Skin of body (tissue), 2 donors: Measurements from ENCODE around the gene APOC4. TPM values are rescaled to one million over a fixed set of nuclear protein-coding genes. Genes with fewer than 3 reads are reported as not detected.
"Not testable (repeated sequence)": the region's sequence is repeated elsewhere in the genome, so short reads cannot be mapped to it uniquely, and the experiment has no call there.

Source experiments
- DNase-seq: peaks from one replicate; lab custom pipeline; 2025; lab: John Stamatoyannopoulos, UW
- total RNA-seq: library from RNA; depleted of rRNA; stranded (reverse); fragments of >200 nt; gene quantifications from one replicate; pipeline ENCODE4 v1.2.3, GENCODE V29; 2014

Gene APOC4
- total RNA-seq, 1 donor from 2014 or later, result not detected

DNA sequence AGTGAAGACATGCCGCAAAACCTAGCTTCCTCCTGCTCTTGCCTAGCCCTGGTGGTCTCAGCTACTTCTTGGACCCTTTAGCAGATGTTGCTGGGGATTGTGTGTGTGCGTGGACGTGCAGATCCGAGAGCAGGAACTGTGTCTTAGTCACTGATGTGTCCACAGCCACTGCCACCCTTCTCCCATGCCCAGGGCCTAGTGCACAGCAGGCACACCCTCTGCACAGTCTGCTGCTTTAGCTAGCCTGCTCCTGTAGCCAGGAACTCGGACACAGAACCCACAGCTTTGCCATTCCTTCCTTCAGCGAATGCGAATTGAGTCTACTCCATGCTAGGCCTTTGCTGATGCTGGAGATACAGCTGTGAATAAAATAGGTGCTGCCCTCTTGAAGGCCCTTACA is 15.5 kb downstream of the APOC4 start:
- DNase-seq, result no peak

GRCh38 chr19:44958090-44958489 is 16.1 kb downstream of the APOC4 start:
- DNase-seq, result no peak

GRCh38 chr19:44959691-44960090 is 17.7 kb downstream of the APOC4 start:
- no peak for DNase-seq

DNA sequence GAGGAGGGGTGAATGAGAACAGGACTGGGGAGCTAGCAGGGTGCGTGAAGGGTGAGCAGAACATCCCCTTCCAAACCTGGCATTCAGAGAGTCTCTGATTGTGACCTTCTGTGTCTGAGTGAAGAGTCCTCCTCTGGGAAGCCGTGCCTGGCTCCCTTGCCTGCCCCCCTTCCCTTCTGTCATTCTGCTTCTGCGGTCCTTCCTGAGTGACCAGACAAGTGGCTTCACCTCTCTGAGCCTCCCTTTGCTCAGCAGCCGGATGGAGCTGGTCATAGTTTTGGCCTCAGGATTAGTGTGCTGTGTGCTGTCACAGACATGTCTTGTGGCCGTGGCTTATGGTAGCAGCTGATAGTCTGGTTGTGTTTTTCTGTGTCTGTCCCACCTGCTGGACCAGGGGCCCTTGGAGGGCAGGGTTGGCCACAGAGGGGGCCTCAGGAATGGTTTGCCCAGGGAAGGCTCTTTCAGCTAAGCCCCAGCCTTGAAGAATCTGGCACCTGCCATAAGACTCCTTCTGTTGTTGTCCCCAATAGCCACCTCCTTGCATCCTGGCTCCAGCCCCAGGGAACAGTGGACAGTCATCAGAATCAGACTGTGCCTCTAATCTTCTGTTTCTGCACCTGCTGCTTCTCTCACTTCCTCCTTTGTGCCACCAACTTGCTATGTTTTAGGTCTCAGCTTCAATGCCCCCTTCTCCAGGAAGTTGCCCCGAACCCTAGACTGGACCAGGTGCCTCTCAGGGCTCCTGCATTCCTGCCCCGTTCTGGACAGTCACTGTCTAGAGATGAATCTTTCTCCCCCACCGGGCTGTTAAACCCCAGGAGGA is 19.1 kb downstream of the APOC4 start:
- DNase-seq, result no peak

DNA sequence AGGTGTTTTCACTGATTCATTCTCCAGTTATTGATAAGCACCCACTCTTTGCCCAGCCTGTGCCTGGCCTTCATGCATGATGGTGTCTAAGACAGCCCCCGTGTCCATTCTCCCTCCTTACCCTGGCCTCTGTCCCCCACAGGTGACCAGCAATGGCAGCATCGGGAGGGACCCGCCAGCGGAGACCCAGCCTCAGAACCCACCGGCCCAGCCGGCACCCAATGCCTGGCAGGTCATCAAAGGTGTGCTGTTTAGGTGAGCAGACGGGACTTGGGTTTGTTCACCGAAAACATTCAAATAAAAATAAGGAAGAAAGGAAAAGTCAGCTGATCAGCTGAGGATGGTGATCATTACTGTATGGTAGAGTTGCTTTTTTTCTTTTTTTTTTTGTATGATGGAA is 19.8 kb downstream of the APOC4 start:
- no peak for DNase-seq

DNA sequence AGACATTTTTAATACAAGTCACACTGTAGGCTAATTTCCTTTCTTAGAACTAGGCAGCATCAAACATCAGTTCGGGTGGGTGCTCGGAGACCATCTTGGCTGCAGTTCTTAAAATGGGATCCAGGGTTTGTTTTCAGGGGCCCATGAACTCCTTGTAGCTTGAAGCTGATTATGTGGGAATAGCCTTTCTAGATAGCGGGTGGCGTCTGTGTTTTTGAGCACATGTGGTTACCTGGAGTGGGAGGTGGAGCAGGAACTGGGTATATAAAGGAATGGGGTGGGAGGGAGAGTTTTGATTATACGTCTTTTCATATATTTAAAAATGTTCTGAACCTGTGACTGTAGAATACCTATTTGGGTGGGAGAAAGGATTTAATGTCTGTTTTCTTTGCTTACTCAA is 26.1 kb downstream of the APOC4 start:
- no peak for DNase-seq

- no peak for DNase-seq
Measured at GRCh38 chr19:44968670-44969069, 26.6 kb downstream of the APOC4 start.

DNA sequence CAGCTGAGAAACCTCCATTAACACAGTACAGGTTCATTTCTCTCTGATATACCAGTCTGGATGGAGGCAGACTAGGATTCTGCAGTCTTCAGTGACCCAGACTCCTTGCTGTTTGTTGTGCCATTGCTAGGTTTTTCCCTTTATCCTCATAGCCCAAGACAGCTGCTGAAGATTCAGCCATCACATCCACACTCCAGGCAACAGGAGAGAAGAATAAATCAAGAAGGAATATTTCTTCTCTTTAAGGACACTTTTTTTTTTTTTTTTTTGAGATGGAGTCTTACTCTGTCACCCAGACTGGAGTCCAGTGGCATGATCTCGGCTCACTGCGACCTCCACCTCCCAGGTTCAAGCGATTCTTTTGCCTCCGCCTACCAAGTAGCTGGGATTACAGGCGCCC is 27.4 kb downstream of the APOC4 start:
- DNase-seq, result no peak

GRCh38 chr19:44971451-44971850 is 29.4 kb downstream of the APOC4 start:
- not testable (repeated sequence) for DNase-seq

DNA sequence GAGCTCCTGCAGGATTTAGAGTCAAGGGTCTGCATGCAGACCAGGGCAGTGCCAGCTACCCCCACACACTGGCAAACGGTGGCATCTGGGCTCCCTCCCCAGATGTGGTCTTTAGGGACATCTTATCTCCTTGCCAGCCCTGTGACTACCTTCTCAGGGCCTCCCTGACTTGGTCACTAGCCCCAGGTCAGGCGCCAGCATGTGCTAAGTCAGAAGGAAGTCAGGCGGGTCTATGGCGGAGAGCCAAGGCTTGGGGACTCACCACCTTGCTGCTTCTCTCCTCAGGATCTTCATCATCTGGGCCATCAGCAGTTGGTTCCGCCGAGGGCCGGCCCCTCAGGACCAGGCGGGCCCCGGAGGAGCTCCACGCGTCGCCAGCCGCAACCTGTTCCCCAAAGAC is 30.8 kb downstream of the APOC4 start:
- no peak for DNase-seq

DNA sequence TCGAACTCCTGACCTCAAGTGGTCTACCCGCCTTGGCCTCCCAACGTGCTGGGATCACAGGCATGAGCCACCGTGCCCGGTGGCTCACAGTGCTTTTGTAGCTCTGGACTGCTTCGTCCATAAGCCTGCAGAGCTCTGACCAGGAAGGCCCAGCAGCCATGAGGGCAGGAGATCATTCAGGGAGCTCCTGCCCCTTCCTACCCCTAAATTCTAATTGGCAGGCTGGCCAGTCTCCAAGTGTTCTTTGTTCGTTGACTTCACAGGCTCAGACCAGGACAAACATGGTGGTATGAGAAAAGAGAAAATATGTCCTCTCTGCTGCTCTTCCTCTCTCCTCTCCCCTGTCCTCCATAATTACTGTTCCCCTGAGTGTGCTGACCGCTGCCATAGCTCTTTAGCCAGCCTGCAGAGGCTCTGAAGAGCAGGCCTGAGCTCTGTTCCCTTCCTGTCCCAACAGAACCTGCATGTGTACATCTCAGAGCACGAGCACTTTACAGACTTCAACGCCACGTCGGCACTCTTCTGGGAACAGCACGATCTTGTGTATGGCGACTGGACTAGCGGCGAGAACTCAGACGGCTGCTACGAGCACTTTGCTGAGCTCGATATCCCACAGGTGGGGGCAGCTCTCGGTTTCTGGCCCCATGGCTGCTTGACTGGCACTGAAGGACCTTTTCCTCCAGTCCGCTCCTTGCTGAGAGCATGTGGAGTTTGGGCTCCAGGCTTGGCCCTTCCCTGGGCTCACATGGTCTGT is 32.1 kb downstream of the APOC4 start:
- DNase-seq, result no peak

DNA sequence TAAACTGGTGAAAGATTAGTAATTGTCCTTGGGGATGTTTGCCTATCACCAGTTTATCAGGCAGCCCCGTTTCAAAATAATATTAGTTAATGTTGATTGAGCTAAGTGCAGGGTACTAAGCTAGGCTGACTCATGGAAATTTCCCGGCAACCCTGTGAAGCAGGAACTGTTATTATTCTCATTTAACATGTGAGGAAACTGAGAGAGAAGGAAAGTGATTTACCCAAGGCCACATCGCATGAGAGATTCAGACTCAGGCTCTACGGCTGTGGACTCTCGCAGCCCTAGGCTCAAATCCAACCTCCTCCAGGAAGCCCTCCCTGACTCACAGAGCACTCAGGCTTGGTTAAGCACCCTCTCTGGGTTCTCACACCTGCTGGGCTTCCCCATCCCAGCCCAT is 32.8 kb downstream of the APOC4 start:
- no peak for DNase-seq

- DNase-seq, result no peak
Measured at GRCh38 chr19:44975444-44975843, 33.4 kb downstream of the APOC4 start.

DNA sequence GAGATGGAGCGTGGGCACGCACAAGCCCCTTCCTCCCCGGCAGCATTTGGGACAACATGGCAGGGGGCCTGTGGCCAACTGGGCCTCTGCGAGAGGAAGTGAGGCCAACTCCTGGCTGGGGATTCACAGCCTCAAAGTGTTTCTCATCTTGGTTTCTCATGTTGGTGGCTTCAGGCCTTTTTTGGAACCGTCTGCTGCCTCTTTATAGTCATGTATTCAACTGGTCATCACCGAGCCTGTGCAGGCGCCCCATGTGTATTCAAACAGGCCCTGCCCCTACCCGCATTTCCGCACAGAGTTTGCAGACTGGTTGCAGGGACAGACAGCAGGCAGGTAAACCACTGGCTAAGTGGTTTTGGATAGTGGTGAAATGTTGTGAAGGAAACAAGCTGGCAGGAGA is 42.0 kb downstream of the APOC4 start:
- DNase-seq, result no peak

DNA sequence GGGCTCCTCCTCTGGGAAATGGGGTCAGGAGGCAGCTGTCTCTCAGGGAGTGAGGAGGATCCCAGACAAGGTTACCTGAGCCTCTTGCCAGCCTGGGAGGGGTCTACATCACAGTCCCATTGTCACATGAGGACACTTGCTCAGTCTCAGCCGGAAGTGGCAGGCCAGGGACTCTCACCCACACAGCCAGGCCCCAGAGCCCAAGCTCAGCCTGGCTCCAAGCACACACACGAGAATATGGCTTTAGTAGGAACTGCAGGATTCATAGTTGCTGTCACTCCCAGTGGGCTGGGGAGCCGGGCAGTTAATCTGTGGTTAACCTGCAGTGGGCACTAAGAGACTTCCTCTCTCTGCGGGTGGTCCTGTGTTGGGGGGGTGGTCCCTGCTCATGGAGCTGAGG is 43.4 kb downstream of the APOC4 start:
- no peak for DNase-seq

DNA sequence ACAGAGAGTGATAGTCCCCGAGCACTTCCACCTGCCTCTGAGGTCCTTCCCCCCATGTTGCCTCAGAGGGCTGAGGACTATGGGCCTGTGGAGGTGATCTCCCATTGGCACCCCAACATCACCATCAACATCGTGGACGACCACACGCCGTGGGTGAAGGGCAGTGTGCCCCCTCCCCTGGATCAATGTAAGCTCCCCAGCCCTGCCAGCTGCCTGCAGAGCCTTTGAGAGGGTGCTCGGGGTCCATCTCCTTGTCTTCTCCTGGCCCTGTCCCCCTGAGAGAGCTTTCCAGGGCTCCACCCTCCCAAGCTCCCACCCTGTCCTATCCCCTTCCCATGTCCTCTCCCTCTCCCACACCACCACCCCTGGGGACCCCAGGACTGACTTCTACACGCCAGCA is 44.4 kb downstream of the APOC4 start:
- no peak for DNase-seq

DNA sequence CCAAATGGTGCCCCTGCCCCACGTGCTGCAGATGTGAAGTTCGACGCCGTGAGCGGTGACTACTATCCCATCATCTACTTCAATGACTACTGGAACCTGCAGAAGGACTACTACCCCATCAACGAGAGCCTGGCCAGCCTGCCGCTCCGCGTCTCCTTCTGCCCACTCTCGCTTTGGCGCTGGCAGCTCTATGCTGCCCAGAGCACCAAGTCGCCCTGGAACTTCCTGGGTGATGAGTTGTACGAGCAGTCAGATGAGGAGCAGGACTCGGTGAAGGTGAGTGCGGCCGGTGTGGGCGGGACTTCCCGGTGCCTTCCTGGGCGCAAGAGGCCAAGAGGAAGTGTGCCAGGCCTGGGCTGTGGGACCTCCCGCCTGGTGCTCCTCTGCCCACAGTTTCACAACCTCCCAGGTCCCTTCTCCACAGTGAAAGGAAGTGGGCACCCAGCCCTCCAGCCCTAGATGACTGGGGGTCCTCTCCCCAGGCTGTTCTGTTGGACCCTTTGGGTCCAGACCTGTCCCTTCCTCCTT is 45.2 kb downstream of the APOC4 start:
- DNase-seq, result no peak

- DNase-seq, result no peak
Measured at GRCh38 chr19:44988273-44988672, 46.2 kb downstream of the APOC4 start.

DNA sequence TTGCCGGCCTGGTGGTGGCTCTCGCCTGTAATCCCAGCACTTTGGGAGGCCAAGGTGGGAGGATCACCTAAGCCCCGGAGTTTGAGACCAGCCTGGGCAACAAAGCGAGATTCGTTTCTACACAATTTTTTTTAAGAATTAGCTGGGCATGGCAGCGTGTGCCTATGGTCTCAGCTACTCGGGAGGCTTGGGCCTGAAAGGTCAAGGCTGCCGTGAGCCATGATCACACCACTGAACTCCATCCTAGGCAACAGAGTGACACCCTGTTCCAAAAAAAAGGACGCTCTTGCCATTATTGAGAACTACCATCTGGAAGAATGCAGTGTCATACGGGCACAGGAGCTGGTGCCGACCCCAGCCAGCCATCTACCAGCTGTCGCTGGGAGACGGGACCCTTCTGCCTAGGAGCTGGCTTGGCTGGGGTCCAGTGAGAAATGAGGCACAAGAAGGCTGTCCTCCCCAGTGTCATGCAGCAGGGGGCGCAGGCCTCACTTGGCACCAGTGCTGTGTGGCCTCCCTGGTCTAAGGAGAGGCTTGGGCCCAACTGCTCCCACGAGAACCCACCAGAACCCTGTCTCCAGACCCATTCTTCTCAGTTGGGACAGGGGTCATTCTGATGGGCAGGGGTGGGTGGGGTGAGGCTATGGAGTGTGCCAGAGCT is 47.0 kb downstream of the APOC4 start:
- DNase-seq, result peak; percentile 7

GRCh38 chr19:44990459-44990858 is 48.4 kb downstream of the APOC4 start:
- DNase-seq, result no peak

GRCh38 chr19:44990966-44991365 is 48.9 kb downstream of the APOC4 start:
- DNase-seq, result no peak
